Bladder microvascular endothelial cell (primary cell): Measurements from ENCODE around the gene ZIC5. TPM values are rescaled to one million over a fixed set of nuclear protein-coding genes. Genes with fewer than 3 reads are reported as not detected.

ENCODE experiments used
- total RNA-seq: library from RNA; depleted of rRNA; stranded (reverse); fragments of >200 nt; gene quantifications from 2 replicates; pipeline ENCODE4 v1.2.3, GENCODE V29; 2014

Gene ZIC5
- 0.06 TPM in 1 of 2 replicates, not detected in the other for total RNA-seq

DNA sequence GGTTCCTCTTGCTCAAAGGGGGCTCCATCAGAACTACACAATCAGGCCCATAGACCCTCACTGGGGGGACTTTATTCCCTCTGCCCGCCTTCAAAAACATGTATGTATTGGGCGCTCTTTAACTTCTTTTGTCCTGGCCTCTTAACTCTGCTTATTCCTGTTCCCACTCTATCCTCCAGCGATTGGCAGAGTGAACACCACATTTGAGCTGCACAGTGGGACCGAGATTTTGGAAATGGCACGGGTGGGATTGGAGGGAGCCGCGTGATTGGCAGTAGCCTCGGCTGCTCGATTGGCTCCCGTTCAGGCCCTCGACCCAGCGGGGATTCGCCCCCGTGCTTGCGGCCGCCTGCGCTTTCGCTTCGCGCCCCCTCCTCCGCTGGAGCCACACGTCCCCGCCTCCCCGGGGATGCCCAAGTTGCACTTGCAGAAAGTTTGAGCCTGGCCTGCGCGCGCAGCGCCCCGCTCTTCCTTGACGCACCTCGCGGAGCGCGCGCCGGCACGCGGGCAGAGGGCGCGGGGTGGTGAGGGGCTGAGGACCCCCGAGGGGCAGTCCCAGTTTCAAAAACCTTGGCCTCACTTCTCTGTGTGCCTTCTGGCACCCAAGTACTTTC lies at the start of gene ZIC5:
ZIC5 (minus strand) TSS at position 192 of the 614 bp plus-strand sequence; CDS start at position 28, 164 bp downstream.

DNA sequence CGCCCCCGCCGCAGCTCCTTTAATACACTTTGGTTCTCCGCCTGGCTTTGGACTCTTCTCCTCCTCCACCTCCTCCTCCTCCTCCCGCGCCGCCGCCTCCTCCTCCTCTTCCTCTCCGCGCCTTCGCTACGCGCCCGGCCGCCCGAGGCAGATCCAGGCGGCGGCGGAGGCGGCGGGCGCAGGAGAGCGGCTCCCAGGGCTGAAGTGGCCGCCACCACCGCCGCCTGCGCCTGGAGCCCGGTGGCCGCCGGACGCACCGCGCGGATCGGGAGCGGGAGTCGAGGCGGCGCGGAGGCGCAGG lies 10.1 kb upstream of the ZIC5 start, which contains the start of gene ZIC2:
ZIC2 (plus strand) TSS at position 50 of the 301 bp plus-strand sequence. CDS start 281 bp downstream, outside the sequence.

Other genes starting within 250 kb of the ZIC5 start
- gene ZIC2, start 10.0 kb upstream of the ZIC5 start, total RNA-seq, result not detected in 2 replicates
- gene PCCA, start 117.3 kb upstream of the ZIC5 start, total RNA-seq, result 24.3 and 59.4 TPM in 2 replicates